Mesodermal cell (in vitro differentiated cells): ENCODE results near the gene EVX2.

Experiments
- H3K27ac ChIP-seq: 2 replicates; pipeline ENCODE4 v1.7.0; 2013; ENCODE audit warnings: mild to moderate bottlenecking, low read depth, low read length, moderate library complexity; ENCODE audit not compliant: severe bottlenecking
- H3K36me3 ChIP-seq: 2 replicates; pipeline ENCODE4 v1.7.1; 2013; ENCODE audit warnings: mild to moderate bottlenecking, low read length, moderate library complexity; ENCODE audit not compliant: control insufficient read depth, insufficient read depth
- H3K4me1 ChIP-seq: one replicate; pipeline ENCODE4 v1.7.1; 2013; ENCODE audit warnings: mild to moderate bottlenecking, low read length; ENCODE audit not compliant: insufficient read depth, control insufficient read depth, poor library complexity, severe bottlenecking
- H3K4me3 ChIP-seq: 2 replicates; pipeline ENCODE4 v1.7.0; 2013; ENCODE audit warnings: low read length, control low read depth, mild to moderate bottlenecking; ENCODE audit not compliant: insufficient read depth, poor library complexity, severe bottlenecking; ENCODE audit errors: extremely low read depth
- H3K9me3 ChIP-seq: 2 replicates; pipeline ENCODE4 v1.7.1; 2013; ENCODE audit warnings: mild to moderate bottlenecking, low read length, moderate library complexity; ENCODE audit not compliant: control insufficient read depth
- WGBS, 2 experiments: methylation state at CpG; one replicate each; pipeline ENCODE4 v1.1.5; 2013; ENCODE audit warnings: missing lambda C conversion rate in 2 of 2; ENCODE audit not compliant: insufficient coverage in 2 of 2; 5-methylcytosine and 5-hydroxymethylcytosine counted together

The EVX2 gene

DNA sequence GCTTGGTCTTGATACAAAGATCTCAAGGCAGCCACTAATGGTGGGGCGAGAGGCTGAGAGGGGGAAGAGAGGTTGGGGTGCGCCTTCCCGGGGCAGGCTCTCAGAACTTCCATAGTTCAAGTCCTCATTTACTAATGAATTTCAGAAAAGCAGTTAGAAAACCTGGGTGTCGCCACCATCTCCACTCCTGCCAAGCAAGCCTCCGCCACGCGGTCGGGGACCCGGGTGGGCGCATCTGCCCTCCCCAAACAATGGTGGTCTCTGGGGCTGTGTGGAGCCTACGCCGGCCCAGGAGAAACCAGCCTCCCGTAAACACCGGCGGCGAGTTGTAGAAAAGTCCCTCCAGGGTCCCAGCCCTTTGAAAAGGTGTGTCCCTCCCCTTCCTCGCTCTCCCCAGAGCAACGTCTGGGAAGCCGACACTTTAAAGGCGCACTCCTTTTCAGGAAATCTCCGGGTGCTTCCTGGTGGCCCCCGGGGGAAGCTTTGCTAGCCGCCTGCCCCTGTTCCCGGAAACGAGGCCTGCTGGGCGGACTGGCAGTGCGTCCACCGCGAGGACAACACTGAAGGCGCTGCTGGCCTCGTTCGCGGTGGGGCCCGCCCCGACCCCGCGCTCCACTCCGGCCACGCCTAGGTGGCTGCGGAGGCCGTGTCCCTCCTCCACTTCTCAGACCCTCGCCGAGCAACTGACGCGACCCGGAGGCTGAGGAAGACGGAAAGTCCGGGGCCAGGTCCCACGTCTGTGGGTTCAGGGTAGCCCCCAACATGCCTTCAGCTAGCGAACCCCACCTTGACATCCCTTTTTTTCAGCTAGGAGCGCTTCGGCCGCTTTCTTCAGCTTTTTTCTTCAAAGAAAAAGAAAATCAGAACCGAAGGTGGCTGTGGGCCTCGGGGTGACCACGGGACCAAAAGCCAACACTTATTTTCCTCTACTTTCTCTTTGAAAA is 16.8 kb downstream of the EVX2 start:
- no peaks in the 10 kb centered on the region for H3K9me3 ChIP-seq
- WGBS, 2 experiments, result 94% methylated on average over 38 to 43 of the region's 56 CpGs
- H3K27ac ChIP-seq, result no peak overlapping the region
- no peak overlapping the region for H3K4me3 ChIP-seq
- no peaks in the 10 kb centered on the region for H3K4me1 ChIP-seq
- no peaks in the 10 kb centered on the region for H3K36me3 ChIP-seq

DNA sequence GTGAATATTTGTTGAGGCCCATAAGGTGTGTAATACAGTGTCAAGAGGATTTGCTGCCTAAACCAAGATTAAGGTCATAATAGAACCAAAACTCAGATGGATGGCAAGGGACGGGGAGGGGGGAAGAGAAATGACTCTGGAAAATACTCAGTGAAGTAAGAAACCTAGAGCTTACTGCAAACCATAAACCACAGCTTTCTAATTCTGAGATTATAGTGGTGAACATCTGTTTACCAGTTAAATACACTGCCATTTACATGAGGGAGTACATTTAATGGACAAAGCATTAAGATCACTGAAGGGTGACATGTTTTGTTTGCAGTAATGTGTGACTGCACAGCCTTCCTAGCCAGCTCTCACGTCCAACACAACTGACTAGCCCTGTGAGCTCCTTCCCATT is 19.8 kb downstream of the EVX2 start:
- no peak overlapping the region for H3K27ac ChIP-seq
- H3K9me3 ChIP-seq, result no peaks in the 10 kb centered on the region
- no peaks in the 10 kb centered on the region for H3K36me3 ChIP-seq
- no peak overlapping the region for H3K4me3 ChIP-seq
- no peaks in the 10 kb centered on the region for H3K4me1 ChIP-seq
- 60 to 83% methylated on average over 1 to 2 of the region's 2 CpGs for WGBS, 2 experiments

DNA sequence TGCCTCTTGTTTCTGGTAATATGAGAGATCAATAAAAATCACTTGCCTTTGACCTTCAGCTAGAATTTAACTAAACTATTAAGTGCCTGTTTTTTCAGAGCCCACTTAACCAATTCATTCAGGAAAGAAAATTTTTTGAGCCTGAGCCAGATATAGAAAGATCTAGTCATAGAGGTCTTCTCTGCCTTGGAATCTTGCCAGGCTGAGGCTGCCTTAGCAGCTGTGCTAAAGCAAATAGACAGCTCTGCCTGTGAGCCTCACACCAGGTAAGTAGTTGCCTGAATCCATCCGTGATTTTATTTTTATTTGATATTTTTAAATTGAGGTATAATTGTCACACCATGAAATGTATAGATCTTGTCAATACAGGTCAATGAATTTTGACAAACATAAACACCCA is 27.4 kb downstream of the EVX2 start:
- Histone ChIP-seq H3K9me3 (no peaks in the 10 kb centered on the region), H3K4me3 (no peak overlapping the region), H3K4me1 (no peaks in the 10 kb centered on the region), H3K27ac (no peak overlapping the region), H3K36me3 (no peaks in the 10 kb centered on the region)
- no CpG with 5 or more reads among the region's 1 CpG for WGBS, 2 experiments

DNA sequence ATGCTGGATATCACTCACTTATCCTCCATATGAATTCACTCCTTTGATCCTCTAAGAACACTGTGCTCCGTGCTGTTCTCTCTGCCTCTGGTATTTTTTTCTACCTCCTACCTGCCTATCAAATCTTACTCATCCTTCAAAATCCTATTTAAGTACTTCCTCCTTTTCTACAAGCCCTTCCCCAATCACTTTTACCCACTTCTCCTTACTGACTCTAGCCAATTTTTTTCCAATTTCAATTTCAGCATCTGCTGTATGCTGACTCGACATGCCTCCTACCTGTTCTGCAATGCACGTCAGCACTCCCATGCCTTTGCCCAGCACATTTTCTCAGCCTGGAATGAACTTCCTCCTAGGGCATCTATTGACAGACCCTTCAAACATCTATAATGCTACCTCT is 44.4 kb downstream of the EVX2 start:
- no peaks in the 10 kb centered on the region for H3K4me1 ChIP-seq
- WGBS, 2 experiments, result 79 to 89% methylated on average over 3 of the region's 3 CpGs
- no peak overlapping the region for H3K27ac ChIP-seq
- no peaks in the 10 kb centered on the region for H3K36me3 ChIP-seq
- no peak overlapping the region for H3K4me3 ChIP-seq
- H3K9me3 ChIP-seq, result no peaks in the 10 kb centered on the region

DNA sequence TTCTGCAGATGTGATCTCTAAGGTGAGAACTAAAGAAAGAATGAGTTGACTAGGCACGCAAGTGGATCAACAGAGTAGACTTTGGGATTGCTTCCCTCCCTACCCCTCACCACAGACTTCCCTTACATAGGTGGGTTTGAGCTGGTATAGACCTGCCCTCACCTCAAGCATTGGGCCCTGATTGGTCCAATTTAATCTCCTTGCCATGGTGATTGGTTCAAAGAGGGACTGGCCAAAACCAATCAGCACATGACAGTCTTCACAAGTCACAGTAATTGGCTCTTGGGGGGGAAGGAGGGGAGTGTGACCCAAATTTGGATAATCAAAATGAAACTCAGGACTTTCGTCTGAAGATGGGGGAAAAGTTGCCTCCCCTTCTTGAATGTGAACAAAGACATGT is 45.1 kb downstream of the EVX2 start:
- Histone ChIP-seq H3K4me1 (no peaks in the 10 kb centered on the region), H3K36me3 (no peaks in the 10 kb centered on the region), H3K27ac (no peak overlapping the region), H3K9me3 (no peaks in the 10 kb centered on the region), H3K4me3 (no peak overlapping the region)
- 86 to 100% methylated on average over 1 of the region's 2 CpGs for WGBS, 2 experiments

DNA sequence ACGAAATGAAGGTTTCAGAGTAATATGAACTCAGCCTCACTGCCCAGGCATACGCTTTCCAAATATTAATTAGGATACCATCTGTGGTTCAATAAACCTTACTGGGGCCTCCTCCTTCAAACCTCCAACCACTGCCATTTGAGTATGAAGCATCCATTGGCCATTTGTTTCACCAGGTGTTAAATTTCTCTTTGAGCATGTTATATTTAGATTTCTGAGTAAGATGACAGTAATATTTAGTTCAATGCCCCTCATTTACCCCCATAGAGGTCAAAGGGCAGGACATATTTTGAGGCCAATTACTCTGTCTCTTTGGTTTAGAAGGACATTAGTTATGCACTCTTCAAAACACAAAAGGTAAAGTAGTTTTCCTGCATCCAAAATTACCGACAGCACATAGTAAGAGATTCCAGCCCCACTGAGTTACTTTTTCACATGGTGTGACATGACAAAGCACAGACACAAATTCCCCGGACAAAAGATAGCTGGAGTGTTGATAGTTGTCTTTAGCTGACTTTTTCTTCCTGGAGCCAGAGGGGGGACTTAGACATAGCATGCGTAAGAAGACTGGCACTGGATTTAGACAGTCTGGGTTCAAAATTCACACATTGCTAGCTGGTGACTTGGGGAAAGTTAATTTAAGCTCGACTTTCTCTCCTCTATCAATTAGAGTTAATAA is 48.6 kb downstream of the EVX2 start:
- Histone ChIP-seq H3K27ac (peak overlapping the region; percentile 4), H3K36me3 (no peaks in the 10 kb centered on the region), H3K4me3 (no peak overlapping the region), H3K4me1 (no peaks in the 10 kb centered on the region), H3K9me3 (no peaks in the 10 kb centered on the region)
- WGBS, 2 experiments, result 84 to 85% methylated on average over 2 to 3 of the region's 6 CpGs

DNA sequence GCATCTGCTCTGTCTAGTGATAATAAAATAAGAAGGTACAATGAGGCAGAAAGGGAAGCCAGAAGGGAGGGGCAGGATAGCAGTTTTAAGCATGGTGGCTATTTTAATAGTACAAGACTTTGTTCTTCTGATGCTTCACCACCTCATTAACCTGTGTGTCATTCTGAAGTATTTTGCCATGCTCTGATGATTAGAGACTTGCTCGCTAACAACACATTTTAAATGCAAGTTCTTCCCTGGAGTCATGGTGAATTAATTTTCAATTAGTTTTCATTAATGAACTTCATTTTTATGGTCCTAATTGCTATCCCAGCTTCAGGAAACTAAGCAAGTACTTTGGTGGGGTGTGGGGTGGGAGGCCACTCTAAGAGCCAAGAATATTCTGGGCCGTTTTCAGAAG is 56.0 kb downstream of the EVX2 start:
- H3K36me3 ChIP-seq, result no peaks in the 10 kb centered on the region
- no peak overlapping the region for H3K27ac ChIP-seq
- no peak overlapping the region for H3K4me3 ChIP-seq
- WGBS, 2 experiments, result no CpG with 5 or more reads among the region's 2 CpGs
- H3K9me3 ChIP-seq, result no peaks in the 10 kb centered on the region
- H3K4me1 ChIP-seq, result no peaks in the 10 kb centered on the region
